Lower leg skin (tissue), 3 donors: Measurements from ENCODE around the gene PLXDC1.

Source experiments
- CTCF ChIP-seq, 3 donors: fragments of 450-650 bp; IDR thresholded peaks; one replicate each; pipeline ENCODE4 v1.5.1; 2016; ENCODE audit warnings: antibody characterized with exemption in 3 of 3, mild to moderate bottlenecking in 3 of 3, moderate library complexity in 2 of 3
- POLR2A ChIP-seq, 2 donors: fragments of 450-650 bp; IDR thresholded peaks; one replicate each; pipeline ENCODE4 v1.6.1; 2016 to 2017; ENCODE audit warnings: antibody characterized with exemption in 2 of 2, mild to moderate bottlenecking in 1 of 2, moderate library complexity in 1 of 2

GRCh38 chr17:39098588-39098987 is 52.8 kb downstream of the PLXDC1 start:
- TF ChIP-seq POLR2A (IDR thresholded peaks at IDR 0.05) (no peak), CTCF (IDR thresholded peaks at IDR 0.05) (no peak)
